Activated CD8-positive, alpha-beta memory T cell treated with anti-CD3 and anti-CD28 coated beads, Interleukin-2, amount 50 U/mL, for 1 hour (primary cell): ENCODE measurements around the gene NPPC.
"Not testable (repeated sequence)": the region's sequence is repeated elsewhere in the genome, so short reads cannot be mapped to it uniquely, and the experiment has no call there.

ENCODE experiments used
- DNase-seq: peaks from one replicate; pipeline ENCODE4 v3.0.0-alpha.2; 2020; ENCODE audit errors: extremely low read depth

NPPC gene

GRCh38 chr2:231920366-231920765, 5.8 kb downstream of the NPPC start:
- no peak for DNase-seq

GRCh38 chr2:231919341-231920035, 6.7 kb downstream of the NPPC start:
- no peak for DNase-seq

GRCh38 chr2:231918501-231919330, 7.5 kb downstream of the NPPC start:
- no peak for DNase-seq

- DNase-seq, result no peak
Measured at GRCh38 chr2:231917280-231918066, 8.7 kb downstream of the NPPC start.

GRCh38 chr2:231914077-231914690, 12.0 kb downstream of the NPPC start:
- no peak for DNase-seq

GRCh38 chr2:231911381-231911780, 14.8 kb downstream of the NPPC start:
- no peak for DNase-seq

- no peak for DNase-seq
Measured at GRCh38 chr2:231910771-231911170, 15.4 kb downstream of the NPPC start.

- not testable (repeated sequence) for DNase-seq
Measured at GRCh38 chr2:231910161-231910560, 16.0 kb downstream of the NPPC start.

GRCh38 chr2:231909631-231910030, 16.6 kb downstream of the NPPC start:
- DNase-seq, result no peak

GRCh38 chr2:231908584-231908983, 17.6 kb downstream of the NPPC start:
- DNase-seq, result no peak

- DNase-seq, result no peak
Measured at GRCh38 chr2:231907765-231908164, 18.4 kb downstream of the NPPC start.

GRCh38 chr2:231905026-231905425, 21.2 kb downstream of the NPPC start:
- DNase-seq, result no peak

- no peak for DNase-seq
Measured at GRCh38 chr2:231904161-231904611, 22.0 kb downstream of the NPPC start.

- no peak for DNase-seq
Measured at GRCh38 chr2:231902598-231902997, 23.6 kb downstream of the NPPC start.

- DNase-seq, result no peak
Measured at GRCh38 chr2:231900972-231901371, 25.2 kb downstream of the NPPC start.

- no peak for DNase-seq
Measured at GRCh38 chr2:231900486-231900942, 25.7 kb downstream of the NPPC start.

- DNase-seq, result no peak
Measured at GRCh38 chr2:231894566-231895380, 31.4 kb downstream of the NPPC start.

- DNase-seq, result no peak
Measured at GRCh38 chr2:231891514-231891905, 34.7 kb downstream of the NPPC start.

GRCh38 chr2:231890896-231891513, 35.2 kb downstream of the NPPC start:
- DNase-seq, result no peak

GRCh38 chr2:231887756-231888155, 38.4 kb downstream of the NPPC start:
- DNase-seq, result no peak
